Endothelial cell of umbilical vein (primary cell): Measurements from ENCODE around the gene MPDZ. TPM values are rescaled to one million over a fixed set of nuclear protein-coding genes. Genes with fewer than 3 reads are reported as not detected.

ENCODE experiments used
- BruUV-seq: library from RNA; stranded (reverse); fragments of 400-500 nt; replicated peaks from 2 replicates; lab custom pipeline; 2021; lab: Mats Ljungman, UMichigan
- CTCF ChIA-PET: fragments of 300-600, 350-600 bp; sonication (Branson Sonifier 250); formaldehyde crosslinking; loops from one replicate; lab custom pipeline; 2021; ENCODE audit warnings: antibody characterized with exemption, inconsistent platforms; lab: Charles Lee
- POLR2A ChIA-PET: fragments of 300-600, 350-600 bp; sonication (Branson Sonifier 250); formaldehyde crosslinking; loops from one replicate; lab custom pipeline; 2021; ENCODE audit warnings: antibody characterized with exemption, inconsistent platforms; lab: Charles Lee
- DNase-seq: peaks from one replicate; pipeline ENCODE4 v3.0.0-alpha.2; 2011; ENCODE audit warnings: low read depth, low spot score
- FAIRE-seq: peaks from 2 replicates; lab custom pipeline; 2011; peaks lifted over from hg19 to GRCh38; lab: Jason Lieb, UNC
- H2AFZ ChIP-seq: 2 replicates; pipeline ENCODE4 v1.6.0; 2012; ENCODE audit warnings: low read depth, low read length, control low read depth, inconsistent platforms
- H3K27ac ChIP-seq: 2 replicates; pipeline ENCODE4 v1.5.1; 2011; ENCODE audit warnings: low read depth, mild to moderate bottlenecking, control low read depth, low read length, moderate library complexity; ENCODE audit not compliant: insufficient read depth
- H3K27me3 ChIP-seq, 2 experiments: 2 replicates each; pipeline versions ENCODE4 v1.6.0 to v1.6.1; 2011; ENCODE audit warnings: low read length in 2 of 2, mixed read lengths in 1 of 2; ENCODE audit not compliant: control insufficient read depth in 2 of 2, insufficient read depth in 2 of 2
- H3K36me3 ChIP-seq, 2 experiments: 2 replicates in 1 of 2; 3 replicates in 1 of 2; pipeline ENCODE4 v1.5.1; 2011; ENCODE audit warnings: low read length in 2 of 2, mild to moderate bottlenecking in 1 of 2, moderate library complexity in 1 of 2; ENCODE audit not compliant: control insufficient read depth in 2 of 2, insufficient read depth in 2 of 2; ENCODE audit errors: extremely low read depth in 1 of 2
- H3K4me1 ChIP-seq: 3 replicates; pipeline ENCODE4 v1.5.1; 2011; ENCODE audit warnings: mild to moderate bottlenecking, low read length; ENCODE audit not compliant: control insufficient read depth, insufficient read depth; ENCODE audit errors: extremely low read depth
- H3K4me2 ChIP-seq: 2 replicates; pipeline ENCODE4 v1.6.1; 2011; ENCODE audit warnings: low read length, control low read depth, mixed read lengths; ENCODE audit not compliant: insufficient read depth
- H3K4me3 ChIP-seq, 3 experiments: fragments of 200-600 bp in 1 of 3; sonication (generic), shearing (Covaris generic) in 1 of 3; replicated peaks in 1 of 3; 2 replicates each; pipeline ENCODE4 v1.5.1; 2011 to 2016; ENCODE audit warnings: control low read depth in 3 of 3, low read length in 3 of 3, mild to moderate bottlenecking in 2 of 3, inconsistent platforms in 1 of 3, low read depth in 1 of 3, moderate library complexity in 1 of 3; ENCODE audit not compliant: insufficient read depth in 1 of 3
- H3K79me2 ChIP-seq: 2 replicates; pipeline ENCODE4 v1.6.0; 2012; ENCODE audit warnings: low read length, inconsistent platforms; ENCODE audit not compliant: control insufficient read depth, insufficient read depth
- H3K9ac ChIP-seq: replicated peaks from 2 replicates; pipeline ENCODE3; 2011; ENCODE audit warnings: low read length, control low read depth; ENCODE audit not compliant: insufficient read depth; ENCODE audit errors: extremely low read depth
- H3K9me1 ChIP-seq: replicated peaks from 3 replicates; pipeline ENCODE4 v1.6.0; 2011; ENCODE audit warnings: mild to moderate bottlenecking, low read length; ENCODE audit not compliant: control insufficient read depth, insufficient read depth; ENCODE audit errors: extremely low read depth
- H3K9me3 ChIP-seq: replicated peaks from 2 replicates; pipeline ENCODE4 v1.5.1; 2012; ENCODE audit warnings: low read length, inconsistent platforms; ENCODE audit not compliant: control insufficient read depth, insufficient read depth
- H4K20me1 ChIP-seq: replicated peaks from 2 replicates; pipeline ENCODE3; 2011; ENCODE audit warnings: mild to moderate bottlenecking, low read length; ENCODE audit not compliant: control insufficient read depth, insufficient read depth; ENCODE audit errors: extremely low read depth
- EZH2 ChIP-seq: IDR thresholded peaks from 2 replicates; pipeline ENCODE4 v1.6.1; 2012; ENCODE audit warnings: borderline replicate concordance, low read depth, mild to moderate bottlenecking, moderate library complexity, low read length, inconsistent platforms; ENCODE audit not compliant: severe bottlenecking
- JUN ChIP-seq: IDR thresholded peaks from 2 replicates; pipeline ENCODE4 v1.6.1; 2011; ENCODE audit warnings: borderline replicate concordance, low read depth; ENCODE audit not compliant: insufficient read length, insufficient read depth
- MYC ChIP-seq: IDR thresholded peaks from one replicate; pipeline ENCODE4 v1.6.1; 2011; ENCODE audit warnings: mild to moderate bottlenecking, low read depth, low read length
- POLR2A ChIP-seq: IDR thresholded peaks from 2 replicates; pipeline ENCODE4 v1.6.1; 2012; ENCODE audit warnings: low read depth, mild to moderate bottlenecking, control low read depth, low read length
- POLR2AphosphoS5 ChIP-seq: IDR thresholded peaks from 2 replicates; pipeline ENCODE4 v1.6.1; 2012; ENCODE audit warnings: low read depth, mild to moderate bottlenecking, control low read depth, low read length, moderate library complexity; ENCODE audit not compliant: insufficient read depth
- dilution Hi-C: fragments of 300-500 bp; cut with MboI; formaldehyde crosslinking; loops from one replicate; pipeline ENCODE4 v1.15.0; 2019; ENCODE audit warnings: low sequenced_read_pairs; ENCODE audit not compliant: extremely low pct_ligation_motif_present
- intact Hi-C: fragments of 100-400 bp; cut with micrococcal nuclease; formaldehyde crosslinking; loops from one replicate; pipeline ENCODE4 v1.10.0; 2022
- polyA plus RNA-seq, 4 experiments: library from polyadenylated mRNA; depleted of rRNA in 3 of 4; stranded (reverse) in 3 of 4; unstranded in 1 of 4; fragments of >200 nt; gene quantifications; 2 replicates each; pipeline versions ENCODE4 v1.2.1 to v1.2.3, GENCODE V29; 2011 to 2012; ENCODE audit warnings: missing spikeins in 1 of 4
- total RNA-seq: library from RNA; stranded (reverse); gene quantifications from 2 replicates; pipeline ENCODE4 v1.2.3, GENCODE V29; 2021
- TF ChIP-seq, protein P1 (sequence below), 2 donors: IDR thresholded peaks; 1 replicate in 1 of 2; 2 replicates in 1 of 2; pipeline ENCODE4 v1.5.1; 2011; ENCODE audit warnings: low read length in 2 of 2, mild to moderate bottlenecking in 2 of 2, moderate library complexity in 2 of 2, control low read depth in 1 of 2, inconsistent platforms in 1 of 2, low read depth in 1 of 2; ENCODE audit not compliant: insufficient read depth in 1 of 2; ENCODE audit errors: extremely low read depth in 1 of 2
- TF ChIP-seq, protein P2 (sequence below): IDR thresholded peaks from 2 replicates; pipeline ENCODE4 v1.6.1; 2011; ENCODE audit not compliant: insufficient read depth, insufficient read length

Gene MPDZ
- total and polyA plus RNA-seq, 2 donors (not counting 3 experiments of a cell fraction or from before 2014, with no cell fraction given): 22.3 to 54.4 TPM

DNA sequence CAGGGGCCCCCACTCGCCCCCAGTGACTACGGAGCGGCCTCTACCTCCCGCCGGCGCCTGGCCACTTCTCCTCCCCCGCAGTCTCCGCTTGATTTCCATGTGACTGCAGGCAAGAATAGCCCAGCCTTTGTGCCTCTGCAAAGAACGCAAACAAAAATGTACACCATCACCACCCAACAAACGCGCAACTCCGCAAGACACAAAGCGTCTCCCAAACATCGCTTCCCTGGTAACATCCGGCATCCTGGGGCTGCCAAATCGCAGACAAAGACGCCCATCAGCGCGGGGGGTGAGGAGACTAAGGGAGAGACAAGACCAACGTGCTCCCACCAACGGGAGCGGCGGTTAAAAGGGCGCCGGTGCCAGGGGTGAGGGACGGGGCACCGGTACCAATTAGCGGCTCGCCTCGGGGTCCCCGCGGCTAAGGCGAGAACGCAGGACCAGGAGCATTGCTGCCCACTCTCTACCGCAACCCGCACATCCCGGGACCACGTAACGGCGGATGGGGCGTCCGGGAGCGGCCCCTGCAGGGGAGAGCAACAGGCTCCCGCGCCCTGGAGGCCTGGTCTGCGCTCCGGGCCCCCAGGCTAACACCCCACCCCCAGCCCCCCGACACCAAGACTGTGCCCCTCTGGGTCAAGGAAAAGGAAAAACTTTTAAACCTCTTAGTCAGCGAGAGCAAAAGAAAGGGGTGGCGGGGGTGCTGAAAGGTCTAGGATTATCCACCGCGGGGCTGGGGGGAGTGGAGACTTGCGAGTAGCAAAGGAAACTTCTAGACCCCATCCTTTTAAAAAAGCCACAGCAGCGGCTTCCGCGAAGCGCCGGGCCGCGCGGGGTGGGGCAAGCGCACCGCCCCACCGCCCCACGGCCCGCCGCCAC is 885 bp downstream of the MPDZ start:
- ChIA-PET POLR2A (no interaction called here), CTCF (interaction anchor here (1.7 kb wide), 1 partner anchor 11 kb away, joined by 9 read pairs; no protein-coding TSS in a partner anchor)
- DNase-seq: peak; percentile 83
- peaks cover 25% of the 10 kb centered on the region for H3K4me1 ChIP-seq
- H4K20me1 ChIP-seq: no peaks in the 10 kb centered on the region
- H3K9me3 ChIP-seq: no peaks in the 10 kb centered on the region
- peaks cover 48% of the 10 kb centered on the region for H3K79me2 ChIP-seq
- no peaks in the 10 kb centered on the region for H3K27me3 ChIP-seq
- H3K9me1 ChIP-seq: no peaks in the 10 kb centered on the region
- H2AFZ ChIP-seq: peak overlapping the region; percentile 37
- TSS peak; percentile 74 for BruUV-seq
- dilution Hi-C loops: no loop called here
- H3K36me3 ChIP-seq: peaks cover 0 to 2% of the 10 kb centered on the region in 2 experiments
- H3K9ac ChIP-seq: peak overlapping the region; percentile 83
- H3K4me2 ChIP-seq: peak overlapping the region; percentile 66
- peak overlapping the region; percentile 91 for H3K27ac ChIP-seq
- intact Hi-C loops: loop anchor here (1.0 to 10.0 kb wide), 6 partner anchors 11 to 818 kb away; no protein-coding TSS in a partner anchor
- TF ChIP-seq POLR2AphosphoS5 (peak; percentile 16), JUN (no peak), POLR2A (peak; percentile 60), EZH2 (no peak), MYC (no peak)
- TF ChIP-seq, protein P1, sequence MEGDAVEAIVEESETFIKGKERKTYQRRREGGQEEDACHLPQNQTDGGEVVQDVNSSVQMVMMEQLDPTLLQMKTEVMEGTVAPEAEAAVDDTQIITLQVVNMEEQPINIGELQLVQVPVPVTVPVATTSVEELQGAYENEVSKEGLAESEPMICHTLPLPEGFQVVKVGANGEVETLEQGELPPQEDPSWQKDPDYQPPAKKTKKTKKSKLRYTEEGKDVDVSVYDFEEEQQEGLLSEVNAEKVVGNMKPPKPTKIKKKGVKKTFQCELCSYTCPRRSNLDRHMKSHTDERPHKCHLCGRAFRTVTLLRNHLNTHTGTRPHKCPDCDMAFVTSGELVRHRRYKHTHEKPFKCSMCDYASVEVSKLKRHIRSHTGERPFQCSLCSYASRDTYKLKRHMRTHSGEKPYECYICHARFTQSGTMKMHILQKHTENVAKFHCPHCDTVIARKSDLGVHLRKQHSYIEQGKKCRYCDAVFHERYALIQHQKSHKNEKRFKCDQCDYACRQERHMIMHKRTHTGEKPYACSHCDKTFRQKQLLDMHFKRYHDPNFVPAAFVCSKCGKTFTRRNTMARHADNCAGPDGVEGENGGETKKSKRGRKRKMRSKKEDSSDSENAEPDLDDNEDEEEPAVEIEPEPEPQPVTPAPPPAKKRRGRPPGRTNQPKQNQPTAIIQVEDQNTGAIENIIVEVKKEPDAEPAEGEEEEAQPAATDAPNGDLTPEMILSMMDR (IDR thresholded peaks at IDR 0.05; ENCODE audit: extremely low read depth in 1 of 2, insufficient read depth in 1 of 2, low read depth in 1 of 2, low read length in 2 of 2): peak in 1 of 2 donors; percentile 31
- TF ChIP-seq, protein P2, sequence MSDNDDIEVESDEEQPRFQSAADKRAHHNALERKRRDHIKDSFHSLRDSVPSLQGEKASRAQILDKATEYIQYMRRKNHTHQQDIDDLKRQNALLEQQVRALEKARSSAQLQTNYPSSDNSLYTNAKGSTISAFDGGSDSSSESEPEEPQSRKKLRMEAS: no peak
- no peak for FAIRE-seq
- peak overlapping the region; percentile 22 to 74 (median 74) for H3K4me3 ChIP-seq
